ENCODE results near the gene TBX3.

GRCh38 chr12:114659084-114659483 is 24.9 kb downstream of the TBX3 start:
- TF ChIP-seq, protein P1, sequence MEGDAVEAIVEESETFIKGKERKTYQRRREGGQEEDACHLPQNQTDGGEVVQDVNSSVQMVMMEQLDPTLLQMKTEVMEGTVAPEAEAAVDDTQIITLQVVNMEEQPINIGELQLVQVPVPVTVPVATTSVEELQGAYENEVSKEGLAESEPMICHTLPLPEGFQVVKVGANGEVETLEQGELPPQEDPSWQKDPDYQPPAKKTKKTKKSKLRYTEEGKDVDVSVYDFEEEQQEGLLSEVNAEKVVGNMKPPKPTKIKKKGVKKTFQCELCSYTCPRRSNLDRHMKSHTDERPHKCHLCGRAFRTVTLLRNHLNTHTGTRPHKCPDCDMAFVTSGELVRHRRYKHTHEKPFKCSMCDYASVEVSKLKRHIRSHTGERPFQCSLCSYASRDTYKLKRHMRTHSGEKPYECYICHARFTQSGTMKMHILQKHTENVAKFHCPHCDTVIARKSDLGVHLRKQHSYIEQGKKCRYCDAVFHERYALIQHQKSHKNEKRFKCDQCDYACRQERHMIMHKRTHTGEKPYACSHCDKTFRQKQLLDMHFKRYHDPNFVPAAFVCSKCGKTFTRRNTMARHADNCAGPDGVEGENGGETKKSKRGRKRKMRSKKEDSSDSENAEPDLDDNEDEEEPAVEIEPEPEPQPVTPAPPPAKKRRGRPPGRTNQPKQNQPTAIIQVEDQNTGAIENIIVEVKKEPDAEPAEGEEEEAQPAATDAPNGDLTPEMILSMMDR (IDR thresholded peaks at IDR 0.05; ENCODE audit: low read depth, low read length): no peak
- no peak for TF ChIP-seq EZH2phosphoT487 (IDR thresholded peaks at IDR 0.05; ENCODE audit: low read depth)
